OCI-M2 (cell line): ENCODE measurements around the gene SLX4.

Experiments used
- DNase-seq: peaks from one replicate; lab custom pipeline; 2025; ENCODE audit not compliant: unreplicated experiment; lab: John Stamatoyannopoulos, UW

SLX4 gene

GRCh38 chr16:3583303-3584038, 27.9 kb downstream of the SLX4 start:
- DNase-seq, result no peak

GRCh38 chr16:3582276-3583165, 28.9 kb downstream of the SLX4 start:
- DNase-seq, result no peak

- DNase-seq, result no peak
Observed at GRCh38 chr16:3581392-3581791, 30.0 kb downstream of the SLX4 start.

GRCh38 chr16:3580686-3581085, 30.7 kb downstream of the SLX4 start:
- DNase-seq, result no peak

GRCh38 chr16:3580251-3580651, 31.2 kb downstream of the SLX4 start:
- no peak for DNase-seq

- DNase-seq, result no peak
Observed at GRCh38 chr16:3579776-3580175, 31.6 kb downstream of the SLX4 start.

- DNase-seq, result no peak
Observed at GRCh38 chr16:3578610-3579551, 32.5 kb downstream of the SLX4 start.

GRCh38 chr16:3578121-3578520, 33.3 kb downstream of the SLX4 start:
- DNase-seq, result no peak

GRCh38 chr16:3577302-3577752, 34.1 kb downstream of the SLX4 start, which contains the start of gene NLRC3:
TSS of gene NLRC3 (minus strand) at chr16:3577403. CDS start at chr16:3565036, 12,367 bp downstream.
- no peak for DNase-seq

- DNase-seq, result no peak
Observed at GRCh38 chr16:3576211-3576610, 35.2 kb downstream of the SLX4 start.

- no peak for DNase-seq
Observed at GRCh38 chr16:3575491-3575890, 35.9 kb downstream of the SLX4 start.

GRCh38 chr16:3574195-3574594, 37.2 kb downstream of the SLX4 start:
- no peak for DNase-seq

GRCh38 chr16:3573146-3573815, 38.1 kb downstream of the SLX4 start:
- no peak for DNase-seq

- no peak for DNase-seq
Observed at GRCh38 chr16:3570420-3571062, 40.9 kb downstream of the SLX4 start.

GRCh38 chr16:3569851-3570250, 41.6 kb downstream of the SLX4 start:
- no peak for DNase-seq

- no peak for DNase-seq
Observed at GRCh38 chr16:3566990-3567389, 44.4 kb downstream of the SLX4 start.

- no peak for DNase-seq
Observed at GRCh38 chr16:3564889-3565141, 46.6 kb downstream of the SLX4 start.

GRCh38 chr16:3564130-3564888, 47.1 kb downstream of the SLX4 start:
- no peak for DNase-seq

- DNase-seq, result no peak
Observed at GRCh38 chr16:3562914-3563480, 48.4 kb downstream of the SLX4 start.
